ENCODE results near the gene PLCH1.

- no peak for TF ChIP-seq CTCF (conservative IDR thresholded peaks at IDR 0.05)
- no peak for TF ChIP-seq EZH2 (IDR thresholded peaks at IDR 0.05; ENCODE audit: low read depth)
These were observed 390.2 kb downstream of the PLCH1 start for GRCh38 chr3:155354658-155355057.
